Stimulated activated CD4-positive, alpha-beta T cell treated with anti-CD3 and anti-CD28 coated beads, Interleukin-1b, Interleukin-23, amount 100 ng/mL, for 4 hours (primary cell): Measurements from ENCODE around the gene FOXP1.

ENCODE experiments used
- DNase-seq, 2 donors: peaks; one replicate each; pipeline ENCODE4 v3.0.0-alpha.2; 2020; ENCODE audit warnings: low read depth in 2 of 2

FOXP1 gene

DNA sequence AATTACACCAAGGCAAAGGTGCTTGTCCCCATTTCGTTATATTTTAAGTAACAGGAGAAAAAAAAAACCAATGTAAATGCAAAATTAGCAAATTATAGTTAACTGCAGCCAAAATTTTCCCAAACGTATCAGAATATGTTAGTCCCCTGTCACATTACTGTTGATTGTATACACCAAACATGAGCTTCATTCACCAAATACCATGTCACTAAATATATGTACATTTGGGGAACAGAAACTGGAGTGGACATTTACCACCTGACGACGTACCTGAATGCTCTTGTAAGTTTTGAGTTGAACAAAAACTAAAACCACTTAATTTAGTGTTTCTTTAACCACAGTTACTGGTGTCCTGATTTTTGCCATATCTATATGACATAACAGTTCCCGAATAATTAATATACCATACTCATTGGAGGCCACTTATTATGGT, 3.3 kb upstream of the FOXP1 start:
- DNase-seq, result no peak

DNA sequence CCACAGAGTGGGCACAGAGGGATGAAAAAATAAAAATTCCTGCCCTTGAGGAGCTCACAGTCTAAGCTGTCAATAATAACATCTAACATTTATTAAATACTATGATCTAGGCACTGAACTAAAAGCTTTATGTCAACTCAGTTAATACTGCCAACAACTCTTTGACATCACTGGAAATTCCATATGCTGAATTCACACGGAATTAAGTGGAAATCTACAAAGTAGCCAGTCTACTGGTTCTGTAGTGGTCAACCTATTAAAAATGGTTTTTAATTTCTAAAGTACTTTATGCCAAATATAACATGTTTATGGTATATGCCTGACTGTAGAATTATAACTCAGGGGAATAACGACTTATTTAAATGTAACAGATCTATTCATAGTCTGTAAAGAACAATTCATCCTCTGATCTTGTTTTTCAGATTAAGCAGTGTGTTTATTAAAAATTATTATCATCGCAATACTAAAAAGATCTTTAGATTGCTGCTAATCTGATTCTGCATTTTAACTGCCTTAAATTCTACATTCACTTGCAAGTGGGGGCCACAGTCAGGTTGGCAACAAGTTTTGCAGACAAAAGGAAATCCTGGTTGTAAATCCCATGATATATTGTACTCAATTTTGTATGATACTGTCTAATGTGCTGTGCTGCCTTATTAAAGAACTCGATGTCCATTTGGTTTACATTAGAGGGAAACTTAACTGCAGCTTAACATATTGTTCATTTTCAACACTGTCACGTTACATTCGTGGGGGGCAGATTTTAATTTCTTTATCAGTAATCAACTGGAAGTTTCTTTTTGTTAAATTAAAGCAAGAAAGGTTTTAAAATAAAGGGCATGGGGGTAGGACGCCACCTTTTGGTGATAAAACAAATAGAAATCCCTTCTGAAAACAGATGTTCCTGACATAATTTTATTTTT, 2.6 kb upstream of the FOXP1 start:
- no peak for DNase-seq

DNA sequence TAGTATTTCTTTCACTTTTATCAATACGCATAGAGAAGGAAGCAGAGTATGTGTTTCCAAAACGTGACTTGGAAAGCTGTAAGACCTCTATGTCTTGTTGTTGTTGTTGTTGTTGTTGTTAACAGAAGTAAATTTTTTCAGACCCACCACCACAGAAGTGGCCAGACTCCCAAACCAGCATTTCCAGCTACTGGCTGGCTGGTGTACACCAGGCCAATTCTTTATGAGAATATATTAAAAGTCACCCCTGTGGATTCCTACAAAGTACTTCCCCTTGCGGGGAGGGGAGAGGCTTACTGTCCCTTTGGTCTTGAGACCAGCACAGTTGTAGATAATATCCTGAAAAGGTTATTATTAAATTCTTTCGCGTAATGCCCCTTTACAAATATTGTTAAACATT, 1.6 kb upstream of the FOXP1 start:
- no peak for DNase-seq

DNA sequence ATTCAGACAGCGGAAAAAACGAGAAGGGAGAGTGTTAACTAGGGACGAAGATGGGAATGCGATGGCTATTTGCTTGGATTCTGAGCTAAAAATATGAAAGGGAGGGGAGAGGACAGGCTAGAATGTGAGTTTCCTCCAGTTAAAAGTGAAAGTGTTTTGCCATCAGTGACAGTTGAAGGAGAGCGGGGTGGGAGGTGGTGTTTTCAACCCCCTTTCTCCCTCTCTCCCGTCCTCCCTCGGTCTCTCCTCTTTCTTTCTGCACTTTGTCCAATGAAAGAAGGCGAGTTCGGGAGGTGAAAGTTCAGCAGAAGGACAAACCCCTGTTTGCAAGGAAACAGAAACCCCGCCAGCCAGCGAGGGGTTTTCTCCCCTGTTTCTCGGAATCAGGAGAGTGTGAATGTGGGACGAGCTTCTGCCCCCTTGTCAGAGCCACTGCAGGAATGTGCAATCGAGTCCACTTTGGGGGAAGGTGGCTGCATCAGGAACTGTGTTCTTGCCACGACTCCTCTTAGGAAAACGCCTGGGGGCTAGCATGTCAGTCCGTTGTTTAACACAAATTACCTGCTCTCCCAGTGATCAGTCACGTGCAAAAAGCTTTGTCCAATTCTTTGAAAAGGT, 975 bp upstream of the FOXP1 start:
- DNase-seq, result peak; percentile 34 to 41

DNA sequence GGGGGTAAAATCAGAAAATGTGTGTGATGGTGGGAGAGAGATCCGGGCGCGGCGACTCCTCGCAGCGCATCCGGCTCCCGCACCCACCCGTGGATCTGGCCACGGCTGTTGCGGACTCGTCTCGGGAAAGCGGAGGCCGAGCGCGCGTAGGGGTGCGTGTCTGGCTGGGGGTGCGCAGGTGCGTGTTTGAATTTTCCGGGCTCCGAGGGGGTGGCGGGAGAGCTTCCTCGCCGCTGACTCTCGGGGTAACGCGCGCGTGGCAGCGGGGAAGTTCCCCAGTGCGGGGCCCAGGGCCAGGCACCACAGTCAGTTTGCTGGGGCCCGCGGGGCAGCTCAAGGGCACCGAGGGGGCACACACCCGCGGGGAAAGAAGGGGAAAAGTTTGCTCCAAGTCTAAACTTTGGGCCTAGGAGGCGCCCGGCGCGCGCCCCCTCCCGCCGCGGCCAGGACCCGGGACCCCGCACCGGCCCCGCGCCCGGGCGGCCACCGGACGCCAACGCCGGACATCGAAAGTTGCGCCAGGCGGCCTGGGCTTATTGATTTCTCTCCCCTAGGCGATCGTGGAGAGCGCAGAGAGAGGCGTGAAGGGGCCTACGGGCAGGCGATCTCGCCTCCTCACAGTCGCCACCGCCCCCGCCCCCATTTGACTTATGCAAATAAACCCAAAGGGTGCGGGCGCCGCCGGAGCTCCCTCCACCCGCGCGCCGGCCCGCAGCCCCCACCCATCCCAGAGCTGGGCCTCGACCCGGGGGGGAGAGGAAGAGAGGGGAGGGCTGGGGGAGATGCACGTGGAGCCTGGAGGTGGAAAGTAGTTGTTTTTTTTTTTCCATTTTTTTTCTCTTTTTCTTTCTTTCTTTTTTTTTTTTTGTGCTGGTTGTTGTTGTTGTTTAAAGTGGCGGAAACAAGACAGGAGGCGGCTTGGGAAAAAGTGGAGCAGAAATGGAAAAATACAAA, 639 bp downstream of the FOXP1 start:
- peak; percentile 69 to 77 for DNase-seq

DNA sequence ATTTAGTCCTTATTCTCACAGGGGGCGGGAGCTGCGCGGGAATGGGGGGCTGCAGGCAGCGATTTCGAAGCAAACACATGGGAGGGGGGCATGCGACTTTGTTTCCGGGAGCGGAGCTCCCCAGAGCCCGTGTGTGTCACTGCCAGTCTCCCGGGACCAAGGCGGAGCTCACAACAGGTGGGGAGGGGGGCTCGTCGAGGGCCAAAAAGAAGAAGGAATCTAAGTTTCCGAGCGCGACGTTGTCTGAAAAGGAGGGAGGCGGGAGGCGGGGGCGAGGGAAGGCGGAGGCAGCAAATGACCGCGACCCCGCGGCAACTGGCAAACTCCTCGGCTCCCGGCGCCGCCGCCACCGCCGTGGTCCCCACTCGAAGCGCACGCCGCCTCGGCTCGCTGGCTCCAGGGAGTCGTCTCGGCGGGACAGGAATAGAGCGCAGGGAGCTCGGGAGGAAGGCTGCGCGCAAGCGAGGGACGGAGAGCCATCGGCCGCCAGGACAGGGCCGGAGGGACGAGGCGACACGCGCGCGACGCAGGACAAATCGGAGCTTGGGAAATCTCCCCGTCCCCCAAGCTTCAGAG, 1.4 kb downstream of the FOXP1 start:
- DNase-seq, result peak; percentile 29 to 44

DNA sequence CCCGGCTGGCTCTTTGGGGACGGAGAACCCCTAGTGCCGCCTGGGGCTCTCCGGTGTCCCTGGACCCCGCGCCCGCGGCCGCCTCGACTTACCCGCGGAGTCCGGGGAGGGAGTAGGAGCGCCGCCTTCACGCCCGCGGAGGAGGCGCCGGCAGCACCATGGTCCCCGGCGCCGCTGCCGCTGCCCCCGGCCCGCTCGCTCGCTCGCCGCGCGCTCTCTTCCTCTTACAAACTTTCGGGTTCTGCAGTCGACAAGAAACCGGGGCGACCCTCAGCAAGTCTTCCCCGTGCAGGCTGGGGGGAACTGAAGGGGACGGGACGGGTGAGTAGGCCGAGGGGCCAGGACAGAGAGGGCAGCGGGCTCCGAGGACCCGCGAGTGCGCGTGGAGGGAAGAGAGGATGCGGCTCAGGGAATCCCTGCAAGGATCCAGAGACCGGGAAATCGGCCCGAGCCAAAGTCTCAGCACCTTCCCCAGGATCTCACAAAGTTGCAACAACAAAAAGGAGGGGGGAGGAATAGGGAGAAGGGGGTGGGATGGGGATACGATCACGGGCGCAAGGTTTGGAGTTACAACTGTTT, 2.0 kb downstream of the FOXP1 start:
- DNase-seq, result peak in 1 of 2 donors; percentile 33

DNA sequence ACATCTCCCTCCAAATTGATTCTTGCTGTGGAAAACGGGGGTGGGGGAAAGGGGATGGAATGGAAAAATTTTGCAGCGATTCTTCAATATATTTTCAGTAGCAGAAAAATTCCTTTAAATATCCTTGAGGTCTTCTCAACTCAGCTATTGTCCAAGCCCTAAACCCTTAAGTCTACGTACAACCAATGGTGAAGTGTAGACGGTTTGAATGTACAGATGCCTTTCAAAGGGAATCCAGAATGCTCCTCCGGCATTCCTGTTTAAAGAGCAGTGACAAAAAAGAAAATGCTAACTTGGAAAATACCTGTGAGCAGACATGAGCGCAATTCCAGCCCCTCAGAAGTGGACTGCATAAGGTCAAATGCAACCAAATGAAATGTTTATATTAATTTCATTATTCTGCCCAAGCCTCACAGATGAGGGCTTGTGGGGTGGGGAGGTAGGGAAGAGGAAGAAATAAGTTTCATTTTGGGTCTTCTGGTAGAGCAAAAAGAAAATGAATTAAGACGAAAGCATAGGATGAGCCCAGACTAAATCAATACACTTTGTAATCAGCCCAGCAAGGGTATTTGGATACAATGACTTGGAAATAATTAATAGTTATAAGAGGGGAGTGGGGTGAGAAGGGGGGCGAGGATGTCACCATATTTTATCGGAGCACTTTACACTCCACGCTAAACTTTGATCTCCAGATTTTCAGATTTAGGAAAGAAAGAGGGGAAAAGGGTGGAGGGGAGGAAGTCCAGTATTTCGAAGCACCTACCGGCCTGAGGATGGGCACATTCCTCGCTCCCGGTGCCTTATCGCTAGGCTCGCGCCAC, 2.7 kb downstream of the FOXP1 start:
- DNase-seq, result no peak

DNA sequence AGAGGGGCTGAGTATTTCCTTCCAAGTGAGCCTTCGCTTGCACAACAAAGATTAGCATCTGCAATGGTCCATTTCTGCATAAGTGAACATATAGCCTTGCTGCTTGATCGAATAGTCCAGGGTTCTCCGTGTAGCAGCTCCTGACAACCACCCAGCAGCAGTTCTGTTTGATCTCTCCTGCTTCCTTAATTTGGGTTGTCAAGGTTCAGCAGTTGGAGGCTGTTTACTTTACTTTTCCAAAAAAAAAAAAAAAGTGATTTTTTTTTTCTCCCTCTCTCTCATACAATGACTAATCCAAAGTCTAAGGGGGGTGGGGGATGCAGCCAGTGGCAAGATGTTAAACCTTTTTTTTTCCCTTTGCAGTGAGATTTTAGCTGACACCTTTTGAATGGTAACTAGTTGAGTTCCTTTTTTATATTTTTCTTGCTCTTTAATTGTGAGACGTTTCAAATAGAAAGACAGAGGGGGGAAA, 3.6 kb downstream of the FOXP1 start:
- DNase-seq, result no peak

DNA sequence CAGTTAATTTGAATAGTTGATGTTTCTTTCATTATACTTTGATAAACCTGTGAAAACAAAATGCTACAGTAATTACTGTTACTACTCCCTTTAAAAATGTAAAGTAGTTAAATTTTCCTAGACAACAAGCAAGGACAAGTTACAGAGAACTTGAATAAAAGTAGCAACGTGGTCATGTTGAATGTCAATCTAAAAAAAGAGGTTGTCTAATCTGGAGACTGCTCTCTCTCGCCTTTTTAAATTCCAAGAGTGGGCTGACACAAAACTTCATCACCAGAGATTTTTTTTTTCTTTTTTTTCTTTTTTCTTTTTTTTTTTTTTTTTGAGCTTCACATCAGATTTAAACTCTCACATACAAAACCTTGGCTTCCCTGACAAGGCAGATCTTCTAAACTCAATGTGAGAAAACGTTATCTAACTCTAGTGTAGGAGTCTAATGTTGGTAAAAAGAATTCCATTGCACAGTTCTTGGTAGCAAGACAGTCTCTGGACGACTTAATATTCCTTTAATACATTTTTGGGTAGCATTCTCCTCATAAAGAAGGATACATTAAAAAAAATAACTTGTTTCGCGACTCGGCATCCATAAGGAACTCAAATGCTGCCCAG, 4.1 kb downstream of the FOXP1 start:
- DNase-seq, result no peak

DNA sequence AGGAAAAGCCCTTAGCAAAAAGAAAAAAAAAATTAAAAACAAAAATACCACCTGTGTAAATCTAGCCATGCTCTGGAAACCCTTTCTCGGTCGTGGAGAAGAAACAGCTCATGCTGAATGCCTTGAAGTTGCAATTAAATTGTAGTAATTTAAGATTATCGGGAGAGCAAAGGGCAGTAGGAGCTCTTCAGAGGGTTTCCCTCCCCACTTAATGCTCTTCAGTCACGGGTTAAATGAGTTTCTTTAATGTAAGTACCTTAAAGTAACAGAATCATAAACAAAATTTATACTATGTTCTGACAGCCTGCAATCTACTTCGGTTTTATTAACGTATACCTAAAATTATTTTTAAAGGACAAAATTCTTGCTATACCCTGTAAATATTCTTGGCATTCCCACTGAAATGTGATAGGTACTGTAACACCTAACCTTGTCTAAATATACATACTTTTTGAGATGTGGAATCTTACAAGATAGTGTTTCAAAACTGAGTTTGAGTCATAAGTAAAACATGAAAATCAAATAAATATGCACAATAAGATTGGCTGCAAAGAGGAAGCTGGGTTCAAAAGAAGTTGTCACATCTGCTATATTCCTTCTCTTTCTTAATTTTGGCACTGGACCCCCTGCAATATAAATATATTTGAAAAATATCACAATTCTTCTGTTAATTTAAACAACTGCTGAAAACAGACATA, 5.3 kb downstream of the FOXP1 start:
- no peak for DNase-seq

DNA sequence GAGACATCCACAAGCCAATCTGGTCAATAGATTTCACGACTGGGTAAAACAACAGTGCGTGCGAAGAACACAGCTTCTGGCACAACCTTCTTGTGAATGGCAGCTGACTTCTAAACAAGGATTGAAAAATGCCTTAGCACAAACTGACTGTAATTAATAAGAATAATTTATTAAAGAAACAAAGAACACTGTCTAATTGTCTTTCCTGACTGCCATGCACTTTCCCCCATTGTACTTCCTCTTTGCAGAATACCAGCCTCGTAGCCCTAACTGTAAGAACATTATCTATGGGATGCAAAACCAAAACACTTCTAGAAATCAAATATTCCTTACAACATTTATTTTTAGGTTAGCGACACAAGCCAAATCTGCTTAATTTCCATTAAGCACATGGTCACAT, 6.5 kb downstream of the FOXP1 start:
- no peak for DNase-seq

DNA sequence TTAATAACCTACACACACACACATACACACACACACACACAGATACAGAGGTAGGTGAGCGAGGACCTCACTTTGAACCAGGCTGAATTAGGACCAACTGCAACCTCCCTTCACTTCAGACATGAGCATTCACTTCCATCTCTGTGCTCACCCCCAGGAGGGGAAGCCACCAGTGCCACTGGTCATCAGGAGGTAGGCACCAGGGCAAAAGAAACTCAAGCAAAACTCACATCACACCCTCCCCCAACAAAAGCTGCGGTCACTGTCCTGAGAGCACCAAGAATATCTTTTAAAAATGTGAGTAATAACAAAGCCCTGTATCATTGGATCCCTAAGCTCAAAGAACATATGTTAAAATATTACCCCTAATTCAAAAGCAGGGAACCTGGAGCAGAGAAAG, 8.1 kb downstream of the FOXP1 start:
- no peak for DNase-seq

DNA sequence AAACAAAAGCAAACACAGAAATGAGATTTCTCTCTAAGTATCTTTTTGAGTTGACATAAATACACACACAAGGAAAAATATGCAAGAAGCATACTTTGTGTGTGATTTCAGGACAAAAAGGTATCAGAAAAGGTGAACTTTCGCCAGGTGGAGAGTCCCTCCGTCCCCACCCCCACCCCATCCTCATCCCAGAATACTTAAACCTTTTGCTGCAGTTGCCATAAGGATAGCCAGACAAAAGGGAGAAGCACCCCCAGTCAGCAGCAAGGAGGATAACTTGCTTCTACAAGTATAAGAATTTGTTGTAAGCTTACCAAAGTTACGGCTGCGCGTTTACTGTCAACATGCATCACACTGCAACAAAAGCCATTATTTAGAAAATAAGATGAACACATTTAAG, 10.3 kb downstream of the FOXP1 start:
- DNase-seq, result no peak

DNA sequence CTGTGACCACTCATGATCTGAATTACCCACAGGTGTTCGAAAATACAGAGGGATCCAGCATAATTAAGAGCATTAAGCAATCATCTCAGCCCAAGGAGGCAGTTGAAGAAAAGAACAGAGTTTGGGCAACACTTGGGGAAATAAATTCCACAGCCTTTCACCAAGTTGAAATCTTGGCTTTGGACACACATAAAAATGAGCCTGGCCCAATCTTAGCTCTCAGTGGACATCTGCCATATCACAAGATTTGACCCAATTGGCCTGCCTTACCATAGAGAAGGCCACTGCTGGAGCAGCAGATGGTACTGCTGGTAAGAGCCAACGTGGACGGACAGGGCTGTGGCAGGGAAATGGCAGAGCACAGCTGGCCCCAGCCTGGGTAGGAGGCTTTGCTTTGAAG, 13.0 kb downstream of the FOXP1 start:
- DNase-seq, result no peak

DNA sequence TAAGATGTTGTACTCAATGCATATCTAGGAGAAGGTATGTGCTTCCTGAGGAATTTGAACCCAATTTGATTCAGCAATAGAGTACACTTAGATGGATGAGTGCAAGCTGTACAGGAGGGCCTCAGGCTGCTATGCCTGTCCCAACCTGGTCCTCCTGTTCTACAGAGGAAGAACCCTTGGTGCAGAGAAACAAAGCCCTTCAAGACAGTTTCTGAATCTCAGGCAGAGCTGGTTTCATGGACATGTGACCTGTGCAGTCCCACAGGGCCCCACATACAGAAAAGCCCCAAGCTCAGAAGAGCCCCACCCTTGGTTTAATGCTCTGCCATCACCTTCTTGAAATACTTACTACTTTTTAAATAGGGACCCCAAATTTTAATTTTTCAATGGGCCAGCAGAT, 15.3 kb downstream of the FOXP1 start:
- DNase-seq, result no peak

DNA sequence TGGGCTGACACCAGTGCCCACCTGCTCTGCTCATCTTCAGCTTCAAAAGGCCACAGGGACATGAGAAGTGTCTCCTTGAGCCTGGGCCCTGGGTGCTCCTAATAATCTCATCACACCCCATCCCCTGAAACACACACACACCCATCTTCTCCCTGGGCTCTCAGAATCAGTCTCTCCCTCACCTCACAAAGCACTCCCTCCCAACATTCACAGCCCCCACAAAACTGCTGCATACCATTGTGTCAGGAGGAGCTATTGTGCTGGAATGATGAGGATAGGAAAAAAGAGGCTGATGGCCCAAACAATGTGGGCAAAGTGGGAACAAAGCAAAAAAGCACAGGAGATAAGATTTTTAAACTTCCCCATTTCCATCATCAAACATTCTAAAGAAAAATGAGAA, 16.8 kb downstream of the FOXP1 start:
- no peak for DNase-seq

DNA sequence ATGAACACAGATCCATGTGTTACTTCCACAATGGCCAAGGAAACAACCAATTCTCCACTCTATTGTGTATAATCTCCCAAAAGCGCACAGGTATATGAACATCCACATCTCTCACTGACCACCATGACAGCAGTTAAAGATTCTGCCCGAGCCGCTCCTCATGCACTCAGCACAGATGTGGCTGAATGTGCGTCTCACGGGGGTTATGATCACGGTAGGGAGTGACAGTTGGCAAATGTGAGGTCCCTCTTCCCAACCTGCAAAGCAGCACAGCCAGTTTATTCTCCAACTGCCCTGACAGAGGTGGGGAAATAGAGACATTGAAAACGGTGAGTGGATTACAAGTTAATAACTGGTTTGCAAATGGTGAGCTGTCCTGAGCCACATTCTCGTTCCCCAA, 17.6 kb downstream of the FOXP1 start:
- no peak for DNase-seq

DNA sequence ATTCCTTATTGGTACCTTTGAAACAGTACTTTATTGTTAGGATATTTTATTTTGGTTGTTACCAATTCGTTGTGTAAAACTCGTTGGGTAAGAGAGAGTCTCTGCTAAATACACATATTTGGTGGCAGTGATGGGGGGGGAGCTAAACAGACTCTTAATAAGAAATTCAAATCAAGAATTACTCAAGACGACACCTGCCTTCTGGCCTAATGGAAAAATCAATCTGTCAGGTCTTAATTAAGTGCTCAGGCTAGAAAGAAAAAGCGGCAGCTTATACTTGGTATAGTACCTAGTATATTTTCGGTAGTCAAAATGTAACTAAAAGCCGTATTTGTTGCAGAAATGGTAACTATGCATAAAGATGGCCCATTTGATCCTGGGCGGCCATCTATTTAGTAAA, 18.2 kb downstream of the FOXP1 start:
- DNase-seq, result no peak
